ENCODE measurements around the gene MAST3.

The MAST3 gene

GRCh38 chr19:18137242-18137641 lies 39.7 kb downstream of the MAST3 start:
- TF ChIP-seq CTCF (conservative IDR thresholded peaks at IDR 0.05) (no peak), ZFX (IDR thresholded peaks at IDR 0.05) (no peak)

GRCh38 chr19:18137657-18138339 lies 40.2 kb downstream of the MAST3 start:
- TF ChIP-seq ZFX (IDR thresholded peaks at IDR 0.05) (no peak), CTCF (conservative IDR thresholded peaks at IDR 0.05) (no peak)
- H3K27ac ChIP-seq, result no peak overlapping the region

More at GRCh38 chr19:18137242-18137641, 39.7 kb downstream of the MAST3 start:
- H3K27ac ChIP-seq, result no peak overlapping the region

GRCh38 chr19:18140473-18140872 lies 42.9 kb downstream of the MAST3 start:
- TF ChIP-seq CTCF (conservative IDR thresholded peaks at IDR 0.05) (no peak), ZFX (IDR thresholded peaks at IDR 0.05) (no peak)
- H3K27ac ChIP-seq, result no peak overlapping the region

GRCh38 chr19:18141031-18141430 lies 43.5 kb downstream of the MAST3 start:
- TF ChIP-seq ZFX (IDR thresholded peaks at IDR 0.05) (no peak), CTCF (conservative IDR thresholded peaks at IDR 0.05) (no peak)
- H3K27ac ChIP-seq, result no peak overlapping the region

- no peak overlapping the region for H3K27ac ChIP-seq
- TF ChIP-seq CTCF (conservative IDR thresholded peaks at IDR 0.05) (no peak), ZFX (IDR thresholded peaks at IDR 0.05) (no peak)
These were observed 46.3 kb downstream of the MAST3 start for GRCh38 chr19:18143902-18144301.

- no peak overlapping the region for H3K27ac ChIP-seq
- TF ChIP-seq ZFX (IDR thresholded peaks at IDR 0.05) (no peak), CTCF (conservative IDR thresholded peaks at IDR 0.05) (no peak)
These were observed 46.8 kb downstream of the MAST3 start for GRCh38 chr19:18144361-18144760.

GRCh38 chr19:18144906-18145305 lies 47.3 kb downstream of the MAST3 start:
- TF ChIP-seq ZFX (IDR thresholded peaks at IDR 0.05) (no peak), CTCF (conservative IDR thresholded peaks at IDR 0.05) (no peak)
- no peak overlapping the region for H3K27ac ChIP-seq
